ENCODE measurements around the gene ANKRD23.

Gene ANKRD23

GRCh38 chr2:96887493-96888012 lies 43.7 kb upstream of the ANKRD23 start:
- no peak for DNase-seq (ENCODE audit: low read depth)
- no peak overlapping the region for H3K4me3 ChIP-seq (ENCODE audit: low read depth, low read length)
- no peak for TF ChIP-seq CTCF (IDR thresholded peaks at IDR 0.05; ENCODE audit: control insufficient read depth, extremely low read depth, insufficient read depth)

GRCh38 chr2:96885432-96886347 lies 41.9 kb upstream of the ANKRD23 start:
- no peak for TF ChIP-seq CTCF (IDR thresholded peaks at IDR 0.05; ENCODE audit: control insufficient read depth, extremely low read depth, insufficient read depth)
- DNase-seq (ENCODE audit: low read depth): no peak
- H3K4me3 ChIP-seq (ENCODE audit: low read depth, low read length): no peak overlapping the region

GRCh38 chr2:96884299-96885094 lies 40.7 kb upstream of the ANKRD23 start:
- TF ChIP-seq CTCF (IDR thresholded peaks at IDR 0.05; ENCODE audit: control insufficient read depth, extremely low read depth, insufficient read depth): no peak
- DNase-seq (ENCODE audit: low read depth): no peak
- H3K4me3 ChIP-seq (ENCODE audit: low read depth, low read length): no peak overlapping the region

- no peak overlapping the region for H3K4me3 ChIP-seq (ENCODE audit: low read depth, low read length)
- TF ChIP-seq CTCF (IDR thresholded peaks at IDR 0.05; ENCODE audit: control insufficient read depth, extremely low read depth, insufficient read depth): no peak
- DNase-seq (ENCODE audit: low read depth): no peak
Observed at GRCh38 chr2:96883306-96883705, 39.5 kb upstream of the ANKRD23 start.

GRCh38 chr2:96882906-96883305 lies 39.1 kb upstream of the ANKRD23 start:
- TF ChIP-seq CTCF (IDR thresholded peaks at IDR 0.05; ENCODE audit: control insufficient read depth, extremely low read depth, insufficient read depth): no peak
- DNase-seq (ENCODE audit: low read depth): no peak

GRCh38 chr2:96882230-96882629 lies 38.4 kb upstream of the ANKRD23 start:
- no peak for TF ChIP-seq CTCF (IDR thresholded peaks at IDR 0.05; ENCODE audit: control insufficient read depth, extremely low read depth, insufficient read depth)
- no peak overlapping the region for H3K4me3 ChIP-seq (ENCODE audit: low read depth, low read length)
- no peak for DNase-seq (ENCODE audit: low read depth)

More at GRCh38 chr2:96882906-96883305, 39.1 kb upstream of the ANKRD23 start:
- no peak overlapping the region for H3K4me3 ChIP-seq (ENCODE audit: low read depth, low read length)

All from LNCaP clone FGC (cell line).